Skin epidermis (tissue), 12 donors: Measurements from ENCODE around the gene CIDEB.

Source experiments
- H3K27ac ChIP-seq, 21 experiments: fragments of 200-600 bp; sonication (generic) in 11 of 21; one replicate each; pipeline ENCODE4 v1.5.0; 2020; ENCODE audit warnings: mild to moderate bottlenecking in 3 of 21, inconsistent platforms in 2 of 21, moderate library complexity in 2 of 21
- H3K4me3 ChIP-seq, 7 experiments: fragments of 200-600 bp; sonication (generic) in 2 of 7; one replicate each; pipeline ENCODE4 v1.5.0; 2020; ENCODE audit warnings: inconsistent platforms in 2 of 7, mild to moderate bottlenecking in 2 of 7, moderate library complexity in 1 of 7

CIDEB gene

DNA sequence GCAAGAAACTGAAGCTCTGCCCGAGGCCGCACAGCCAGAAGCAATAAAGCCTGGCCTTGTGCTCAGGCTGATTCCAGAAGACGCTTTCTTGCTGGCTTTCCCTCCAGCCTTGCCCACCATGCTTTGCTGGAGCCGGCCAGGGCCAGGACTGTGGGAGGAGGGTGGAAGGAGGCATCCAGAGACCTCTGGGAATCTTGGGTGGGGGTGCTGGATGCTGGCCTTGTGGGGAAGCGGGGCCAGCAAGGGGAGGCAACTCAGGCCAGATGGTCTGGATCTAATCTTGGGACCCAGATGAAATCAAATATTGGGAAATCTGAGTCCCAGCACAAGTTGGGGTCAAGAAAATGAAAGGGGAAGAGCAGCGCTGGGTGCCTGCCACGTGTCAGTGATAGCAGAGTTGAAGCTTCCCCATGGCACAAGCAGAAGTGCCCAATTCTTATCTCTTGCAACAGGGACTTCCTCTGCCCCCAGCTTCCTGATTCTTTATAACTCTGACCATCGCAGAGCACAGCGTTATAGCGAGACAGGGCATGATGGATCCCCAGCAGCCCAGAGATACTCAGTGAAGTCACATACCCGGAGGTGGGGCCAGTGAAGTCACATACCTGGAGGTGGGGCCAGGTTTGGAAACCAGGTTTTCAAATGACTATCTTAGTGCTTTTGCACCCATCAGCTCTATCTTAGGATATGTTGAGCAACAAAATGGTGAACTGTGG lies 30.0 kb downstream of the CIDEB start:
- Histone ChIP-seq H3K27ac (peak overlapping the region in 16 of 21 experiments; percentile 5 to 70 (median 43)), H3K4me3 (no peak overlapping the region)

DNA sequence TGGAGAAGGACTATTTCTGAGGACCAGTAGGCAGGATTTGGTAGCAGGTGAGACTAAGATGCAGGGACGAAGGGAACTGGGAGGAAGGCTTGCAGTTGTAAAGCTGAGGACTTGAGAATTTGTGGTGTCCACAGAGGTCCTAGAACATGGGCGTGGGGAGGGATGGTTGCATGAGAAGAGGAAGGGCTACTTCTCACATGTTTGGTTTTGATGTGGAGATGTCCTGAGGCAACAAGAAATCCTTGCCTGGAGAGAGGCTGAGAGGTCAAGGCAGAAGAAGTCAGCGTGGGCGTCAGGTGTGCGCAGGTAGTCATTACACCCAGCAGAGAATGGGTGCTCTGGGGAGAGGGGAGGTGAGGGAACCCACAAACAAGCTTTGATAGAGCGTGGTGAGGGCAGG lies 30.7 kb downstream of the CIDEB start:
- H3K4me3 ChIP-seq, result no peak overlapping the region
- H3K27ac ChIP-seq, result peak overlapping the region in 16 of 21 experiments; percentile 2 to 70 (median 43)

DNA sequence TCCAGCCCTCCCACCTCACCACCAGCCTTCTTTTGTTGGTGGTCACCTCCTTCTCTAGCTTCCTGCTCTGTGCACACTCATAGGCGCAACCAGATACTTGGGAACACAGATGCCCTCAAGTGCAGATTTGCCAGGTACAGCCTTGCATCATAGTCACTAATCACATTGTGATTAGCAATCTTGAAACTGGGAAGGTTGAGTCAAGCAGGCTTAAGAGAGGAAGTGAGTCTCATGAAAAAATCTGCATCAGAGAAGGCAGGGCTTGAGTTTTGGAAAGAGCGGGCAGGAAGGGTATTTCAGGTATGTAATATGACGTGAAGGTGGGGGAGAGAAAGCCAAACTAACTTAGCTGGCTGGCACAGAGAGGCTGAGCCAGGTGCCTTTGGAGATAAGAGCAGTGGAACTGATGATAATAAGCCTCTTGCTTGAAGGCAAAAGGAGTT lies 33.7 kb downstream of the CIDEB start:
- peak overlapping the region in 17 of 21 experiments; percentile 55 to 100 (median 72) for H3K27ac ChIP-seq
- no peak overlapping the region for H3K4me3 ChIP-seq

DNA sequence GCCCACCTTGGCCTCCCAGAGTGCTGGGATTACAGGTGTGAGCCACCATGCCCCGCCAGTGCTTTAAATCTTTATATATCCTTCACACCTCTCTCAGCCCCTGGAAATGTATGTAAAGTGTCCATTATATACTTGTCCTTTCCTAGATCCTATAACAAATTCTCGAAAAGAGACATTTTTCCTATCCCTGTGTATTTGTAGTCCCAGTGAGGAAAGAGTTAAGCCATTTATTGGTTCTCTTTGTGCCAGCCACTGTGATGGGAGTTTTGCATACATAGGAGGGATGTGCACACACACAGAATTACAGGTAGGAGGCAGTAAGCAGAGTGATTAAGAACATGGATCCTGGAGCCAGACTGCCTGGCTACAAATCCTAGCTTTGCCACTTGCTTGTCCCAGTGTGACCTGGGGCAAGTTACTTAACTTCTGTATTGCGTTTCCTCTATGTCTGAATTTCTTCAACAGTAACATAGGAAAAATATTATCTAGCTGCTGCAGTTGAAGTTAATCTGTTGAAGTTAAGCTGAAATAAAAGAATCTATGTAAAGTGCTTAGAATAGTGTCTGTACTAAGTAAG lies 34.3 kb downstream of the CIDEB start:
- H3K27ac ChIP-seq, result peak overlapping the region in 19 of 21 experiments; percentile 13 to 100 (median 66)
- no peak overlapping the region for H3K4me3 ChIP-seq

DNA sequence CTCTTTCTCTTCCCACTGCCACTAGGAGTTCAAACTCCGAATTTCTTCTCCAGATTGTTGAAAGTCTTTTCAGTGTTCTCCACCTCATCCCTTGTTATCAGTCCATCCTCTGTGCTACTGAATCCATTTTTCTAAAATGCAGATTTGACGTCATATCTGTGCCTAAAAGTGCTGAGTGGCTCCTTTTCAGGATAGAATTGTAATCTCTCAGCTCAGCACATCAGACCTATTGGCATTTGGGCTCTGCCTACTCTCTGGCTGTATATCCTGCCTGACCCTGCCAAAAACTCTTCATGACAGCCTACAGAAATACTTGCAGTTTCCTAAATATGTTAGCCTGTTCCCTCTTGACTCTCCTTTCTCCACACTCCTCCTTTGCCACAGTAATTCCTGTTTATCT lies 35.3 kb downstream of the CIDEB start:
- no peak overlapping the region for H3K4me3 ChIP-seq
- peak overlapping the region in 13 of 21 experiments; percentile 83 to 100 (median 99) for H3K27ac ChIP-seq

DNA sequence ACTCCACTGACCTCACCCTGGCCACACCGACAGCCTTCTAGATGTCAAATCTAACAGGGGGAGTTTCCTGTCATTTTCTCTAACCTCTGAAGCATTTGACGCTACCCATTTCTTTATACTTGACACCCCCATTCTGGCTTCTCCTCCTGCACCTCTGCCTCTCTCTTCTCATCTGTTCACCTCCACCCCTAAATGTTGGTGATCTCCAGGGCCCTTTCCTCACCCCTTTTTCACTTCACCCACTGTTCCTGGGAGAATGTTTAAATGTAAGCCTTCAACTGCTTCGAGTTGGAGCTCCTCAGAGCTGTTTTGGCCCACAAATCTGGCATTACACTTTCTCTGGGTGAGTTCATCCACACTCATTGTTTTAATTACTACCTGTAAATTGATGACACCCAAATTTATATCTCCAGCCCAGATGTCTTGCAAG lies 35.9 kb downstream of the CIDEB start:
- peak overlapping the region; percentile 69 to 89 (median 71) for H3K4me3 ChIP-seq
- peak overlapping the region; percentile 95 to 100 (median 99) for H3K27ac ChIP-seq

DNA sequence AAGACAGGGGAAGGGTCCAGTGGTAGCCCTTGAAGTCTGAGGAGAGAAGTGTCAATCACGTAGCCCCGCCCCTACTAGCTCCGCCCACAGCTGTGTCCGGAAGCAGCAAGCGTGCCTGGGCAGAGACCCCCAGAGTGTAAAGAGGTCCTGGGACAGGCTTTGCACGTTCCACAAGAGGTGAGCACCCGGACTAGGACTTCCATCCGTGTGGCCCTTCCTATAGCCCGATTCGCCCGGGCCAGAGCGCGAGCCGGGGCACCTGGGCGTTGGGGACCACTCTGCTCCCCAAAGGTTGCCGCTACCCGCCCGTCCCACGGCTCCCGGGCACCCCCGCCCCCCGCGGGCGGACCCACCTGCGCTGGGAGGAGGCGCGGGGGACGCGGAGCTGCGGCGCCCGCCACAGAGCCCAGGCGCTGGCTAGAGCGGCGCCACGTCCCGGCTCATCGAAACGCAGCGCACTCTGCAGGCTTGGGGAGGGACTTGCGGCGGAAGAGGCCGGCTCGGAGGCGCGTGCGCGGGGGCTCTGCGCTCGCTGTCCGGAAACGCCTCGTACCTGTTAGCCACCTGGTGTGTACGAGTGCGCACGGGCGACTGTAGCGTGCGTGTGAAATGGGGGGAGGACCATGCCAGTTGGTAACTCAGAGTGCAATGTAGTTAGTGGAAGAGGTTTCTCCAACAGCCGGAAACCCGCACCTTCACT lies 36.5 kb downstream of the CIDEB start, which contains the start of gene RABGGTA:
TSS of gene RABGGTA (minus strand) at position 464 of the 700 bp plus-strand sequence. CDS start 482 bp downstream, outside the sequence.
- Histone ChIP-seq H3K27ac (peak within 1 kb of the TSS; percentile 95 to 100 (median 99)), H3K4me3 (peak within 1 kb of the TSS; percentile 69 to 89 (median 71))

DNA sequence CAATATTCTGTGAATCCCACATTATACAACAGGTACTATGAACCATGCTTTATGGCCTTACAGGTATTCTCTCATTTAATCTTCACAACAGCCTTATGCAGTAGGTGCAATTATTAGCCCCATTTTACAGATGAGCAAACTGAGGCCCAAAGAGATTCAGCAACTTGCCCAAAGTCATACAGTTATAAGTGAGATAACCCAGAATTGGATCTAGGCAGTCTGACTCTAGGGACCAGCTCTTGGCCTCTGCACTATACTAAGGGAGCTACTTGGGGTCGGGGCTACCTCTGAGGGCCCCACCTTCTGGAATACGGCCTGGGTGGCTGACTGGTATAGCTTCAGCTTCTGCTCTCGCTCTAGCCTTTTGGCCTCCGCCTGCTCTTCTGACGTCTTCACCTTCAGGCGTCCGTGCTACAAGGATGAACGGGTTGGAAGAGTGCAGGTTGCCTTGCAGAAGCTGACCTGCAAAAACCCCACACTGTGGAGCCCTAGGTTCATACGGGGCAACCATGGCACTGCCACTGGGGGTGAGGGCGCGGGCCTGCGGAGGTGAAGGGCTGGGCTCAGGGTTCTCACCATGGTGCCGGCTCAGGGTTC lies 37.1 kb downstream of the CIDEB start:
- H3K27ac ChIP-seq, result peak overlapping the region; percentile 95 to 100 (median 99)

DNA sequence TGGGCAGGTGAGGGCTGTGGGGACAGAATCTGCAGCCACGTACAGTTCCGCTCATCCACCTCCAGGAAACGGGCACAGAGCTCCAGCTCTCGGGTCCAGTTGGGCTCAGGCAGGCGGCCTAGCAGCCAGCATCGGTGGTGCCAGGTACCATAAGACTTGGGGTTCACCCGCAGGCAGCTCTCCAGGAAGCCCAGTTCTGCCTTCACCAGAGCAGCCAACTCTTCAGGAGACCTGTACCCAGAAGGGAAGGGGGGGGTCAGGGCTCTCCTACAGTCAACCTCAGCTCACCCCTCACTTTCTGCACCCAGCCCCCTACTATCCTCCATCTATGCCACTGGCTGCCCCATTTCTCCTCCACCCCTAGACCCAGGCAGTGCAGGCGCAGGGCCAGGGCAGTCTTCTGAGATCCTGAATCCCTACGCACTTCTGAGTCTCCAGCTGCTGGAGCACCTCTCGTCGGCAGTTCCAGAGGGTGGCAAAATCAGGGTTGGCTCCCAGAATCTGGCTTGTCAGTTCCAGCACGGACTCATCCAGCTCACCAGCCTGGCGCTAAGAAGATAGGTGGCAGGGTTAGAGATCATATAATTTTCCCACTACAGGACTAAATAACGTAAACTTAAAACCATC lies 37.8 kb downstream of the CIDEB start:
- peak overlapping the region in 3 of 21 experiments; percentile 19 to 100 (median 100) for H3K27ac ChIP-seq
- no peak overlapping the region for H3K4me3 ChIP-seq

More for the DNA sequence above, 37.1 kb downstream of the CIDEB start:
- peak overlapping the region; percentile 69 to 89 (median 71) for H3K4me3 ChIP-seq

DNA sequence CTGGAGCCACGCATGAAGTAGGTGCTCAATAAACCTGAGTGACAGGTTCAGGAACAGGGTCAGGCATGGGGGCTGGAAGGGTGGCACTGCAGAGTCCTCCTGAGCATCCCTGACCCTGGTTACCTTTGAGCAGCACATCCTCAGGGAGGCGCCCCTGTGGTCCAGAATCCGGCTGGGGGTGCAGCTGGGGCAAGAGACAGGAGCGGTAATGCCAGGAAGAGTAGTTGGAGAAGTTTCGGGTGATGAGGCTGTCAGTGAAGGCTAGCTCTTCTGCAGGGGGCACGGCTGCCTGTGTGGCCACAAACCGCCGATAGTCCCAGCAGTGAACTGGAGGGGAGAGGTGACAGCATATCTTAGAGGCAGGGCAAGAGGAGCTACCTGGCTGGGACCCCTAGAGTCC lies 38.4 kb downstream of the CIDEB start:
- no peak overlapping the region for H3K4me3 ChIP-seq
- no peak overlapping the region for H3K27ac ChIP-seq

DNA sequence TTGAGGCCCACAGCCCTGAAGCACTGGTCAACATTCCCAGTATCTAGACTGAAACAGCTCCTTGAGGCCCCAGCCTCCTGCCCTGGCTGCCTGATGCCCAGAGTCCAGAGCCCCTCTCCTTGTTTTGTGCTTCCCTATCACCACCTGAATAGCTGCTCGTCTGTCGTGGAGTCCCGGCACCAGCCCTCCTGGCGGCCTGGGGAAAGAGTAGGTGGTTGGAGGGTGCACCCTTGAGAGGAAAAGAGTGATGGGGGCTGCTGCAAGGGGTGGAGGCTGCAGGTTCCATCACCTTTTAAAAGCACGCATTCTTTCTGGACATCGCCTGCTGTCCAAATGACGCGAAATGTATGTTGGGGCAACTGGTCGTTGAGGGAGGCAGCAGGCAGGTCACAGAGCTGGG lies 39.6 kb downstream of the CIDEB start:
- Histone ChIP-seq H3K27ac (no peak overlapping the region), H3K4me3 (no peak overlapping the region)

DNA sequence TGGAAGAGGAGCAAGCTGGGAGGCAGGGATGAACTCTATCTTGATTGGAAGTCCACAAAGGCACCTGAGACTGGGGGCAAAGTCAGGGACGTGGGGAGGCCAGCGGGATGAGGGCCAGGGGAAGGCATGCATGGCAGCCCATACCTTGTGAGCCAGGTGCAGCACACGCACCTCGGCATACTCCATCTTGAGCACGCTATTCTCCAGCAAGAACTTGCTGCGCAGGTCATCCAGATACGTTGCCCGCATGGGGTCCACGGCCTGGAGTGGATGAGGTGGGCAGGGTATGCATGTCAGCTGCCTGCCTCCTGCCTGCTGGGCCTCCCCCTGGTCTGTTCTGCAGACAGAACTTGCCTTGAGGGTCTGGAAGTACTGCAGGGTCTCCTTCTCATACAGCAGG lies 40.3 kb downstream of the CIDEB start:
- Histone ChIP-seq H3K4me3 (no peak overlapping the region), H3K27ac (no peak overlapping the region)

DNA sequence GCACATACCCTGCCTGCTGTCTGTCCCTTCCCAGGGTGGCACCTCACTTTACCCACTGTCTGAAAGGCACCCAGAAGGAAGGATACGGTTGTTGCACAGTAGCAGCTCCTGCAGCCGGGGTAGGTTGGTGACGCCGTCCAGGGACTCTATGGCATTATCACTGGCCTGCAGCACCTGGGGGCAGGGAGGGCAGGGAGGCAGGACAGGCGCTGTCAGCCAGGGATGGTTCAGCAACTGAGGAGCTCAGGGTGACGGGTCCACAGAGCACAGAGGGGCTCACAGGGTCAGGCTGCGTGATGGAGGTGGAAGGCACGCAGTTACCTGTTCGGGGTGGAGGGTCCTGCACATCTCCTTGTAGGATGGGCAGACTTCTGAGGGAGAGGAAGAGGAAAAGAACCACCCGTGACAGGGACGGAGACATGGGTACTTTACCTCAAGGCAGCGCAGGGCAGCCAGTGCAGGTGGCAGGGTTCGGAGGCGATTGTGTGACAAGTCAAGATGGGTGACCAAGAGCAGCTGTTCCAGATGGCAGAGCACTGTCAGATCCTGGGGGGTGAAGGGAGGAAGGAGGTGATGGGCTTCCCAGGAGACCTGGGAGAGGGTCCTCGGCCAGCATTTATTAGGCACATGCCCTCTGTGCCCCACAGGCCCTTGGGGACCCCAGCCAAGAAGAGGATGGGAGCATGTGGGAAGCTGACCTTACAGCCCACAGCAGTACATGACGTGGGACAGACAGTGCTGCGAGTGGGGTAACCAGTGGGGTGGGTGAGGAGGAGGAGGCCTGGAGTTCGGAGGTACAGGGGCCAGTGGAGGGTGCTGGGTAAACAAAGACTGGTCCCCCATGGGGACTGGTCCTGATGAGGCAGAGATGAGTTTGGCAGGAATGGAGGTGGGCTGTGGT lies 41.2 kb downstream of the CIDEB start:
- no peak overlapping the region for H3K27ac ChIP-seq

DNA sequence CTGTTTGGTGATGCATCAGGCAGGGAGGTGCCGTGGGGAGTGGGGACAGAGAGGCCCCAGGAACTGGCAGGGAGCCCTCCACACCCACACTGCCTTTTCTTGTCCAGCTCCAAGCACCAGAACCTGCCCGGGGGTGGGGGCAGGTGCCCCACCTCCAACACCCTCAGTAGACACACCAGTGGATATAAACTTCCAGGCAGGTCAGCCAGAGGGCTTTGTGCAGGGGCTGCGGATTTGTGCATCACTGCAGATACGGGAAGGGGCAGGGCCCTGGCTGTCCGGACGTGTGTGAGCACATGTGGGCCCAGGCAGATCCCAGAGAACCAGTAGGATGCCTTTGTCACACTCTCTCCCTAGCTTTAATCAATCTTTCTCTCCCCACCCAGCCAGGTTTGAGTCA lies 43.5 kb downstream of the CIDEB start:
- Histone ChIP-seq H3K4me3 (no peak overlapping the region), H3K27ac (peak overlapping the region in 19 of 21 experiments; percentile 13 to 82 (median 65))

More for the DNA sequence above, 41.2 kb downstream of the CIDEB start:
- H3K4me3 ChIP-seq, result no peak overlapping the region

DNA sequence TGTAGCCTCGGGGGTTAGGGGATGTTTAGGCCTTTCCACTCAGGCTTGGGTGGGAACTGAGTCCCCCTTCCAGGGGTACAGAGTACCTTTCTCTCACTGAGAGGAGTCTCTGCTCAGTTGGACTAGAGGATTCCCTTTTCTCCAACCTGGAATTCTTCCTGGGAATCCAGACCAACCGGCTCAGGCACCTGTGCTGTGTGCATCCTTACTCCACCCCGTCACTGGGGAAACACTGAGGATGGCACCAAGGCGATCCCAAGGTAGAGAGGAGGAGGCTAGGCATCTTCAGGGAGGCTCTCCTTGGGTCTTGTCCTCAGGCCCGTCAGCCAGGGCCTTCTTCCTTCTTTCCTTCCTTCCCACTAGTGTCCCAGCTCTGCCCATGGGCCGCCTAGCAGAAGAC lies 43.9 kb downstream of the CIDEB start:
- Histone ChIP-seq H3K27ac (peak overlapping the region in 18 of 21 experiments; percentile 6 to 82 (median 68)), H3K4me3 (no peak overlapping the region)

DNA sequence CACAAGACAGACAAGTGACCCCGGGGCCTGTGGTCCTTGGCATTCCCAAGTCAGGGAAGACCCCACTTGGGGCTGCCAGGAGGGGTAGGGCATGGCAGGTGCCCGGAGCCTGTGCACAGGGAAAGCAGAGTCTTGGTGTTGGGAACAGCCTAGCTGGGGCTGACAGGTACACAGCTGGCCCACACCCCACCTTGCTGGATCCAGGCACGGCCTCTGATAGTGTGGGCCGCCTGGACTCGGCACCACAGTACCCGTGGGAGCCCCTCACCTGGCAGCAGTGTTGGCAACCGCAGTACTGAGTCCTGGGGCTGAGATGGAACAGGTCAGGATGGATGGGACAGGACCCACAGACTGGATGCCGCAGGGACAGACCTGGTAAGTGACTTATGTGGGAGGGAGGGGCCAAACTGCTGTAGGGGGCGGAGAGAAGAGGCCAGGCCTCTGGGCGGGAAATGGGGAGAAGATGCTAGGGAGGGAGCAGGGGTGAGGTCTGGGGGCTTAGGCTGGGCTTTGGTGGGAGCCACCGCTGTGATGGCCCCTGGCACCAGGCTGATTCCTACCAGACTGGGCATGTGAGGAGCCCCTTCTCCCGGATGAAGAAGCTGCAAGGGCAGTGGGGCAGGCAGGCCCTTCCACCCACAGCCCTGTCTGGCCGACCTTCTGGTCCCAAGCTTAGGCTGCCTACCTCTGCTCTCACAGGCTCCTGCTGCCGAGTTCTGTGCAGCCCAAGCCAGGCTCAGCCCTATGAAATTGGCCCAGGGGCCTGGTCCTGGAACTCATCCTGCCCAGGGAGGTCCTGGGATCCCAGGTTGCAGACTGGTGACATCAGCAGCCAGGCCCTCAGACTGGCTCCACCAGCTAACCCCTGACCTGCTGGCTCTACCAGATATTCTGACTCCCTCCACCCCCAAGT lies 44.7 kb downstream of the CIDEB start, which contains the start of gene TGM1:
TSS of gene TGM1 (minus strand) at position 357 of the 913 bp plus-strand sequence. CDS start 825 bp downstream, outside the sequence.
- Histone ChIP-seq H3K27ac (peak within 1 kb of the TSS; percentile 13 to 82 (median 65)), H3K4me3 (peak within 1 kb of the TSS in 5 of 7 experiments; percentile 1 to 23 (median 11))

DNA sequence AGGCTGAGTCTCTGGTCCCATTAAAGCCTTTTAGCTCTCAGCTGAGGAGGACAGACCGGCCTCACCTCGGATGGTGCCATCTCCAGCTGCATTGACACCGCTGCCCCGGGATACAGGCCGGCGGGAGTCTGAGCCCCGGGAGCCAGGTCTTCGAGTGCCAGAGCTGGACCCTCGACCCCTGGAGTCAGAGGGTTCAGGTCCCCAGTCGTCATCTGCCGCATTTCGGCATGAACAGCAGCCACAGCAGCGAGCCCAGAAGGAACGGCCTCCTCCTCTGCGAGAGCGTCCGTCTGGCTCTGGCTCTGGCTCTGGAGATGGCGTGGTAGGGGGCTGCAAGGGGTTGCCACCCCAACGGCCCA lies 45.8 kb downstream of the CIDEB start:
- Histone ChIP-seq H3K4me3 (peak overlapping the region in 4 of 7 experiments; percentile 1 to 23 (median 9)), H3K27ac (peak overlapping the region in 8 of 21 experiments; percentile 16 to 82 (median 69))
